Spleen (tissue), 11 donors: ENCODE results near the gene NKX6-2. TPM values are rescaled to one million over a fixed set of nuclear protein-coding genes. Genes with fewer than 3 reads are reported as not detected.

ENCODE experiments used
- DNase-seq: peaks from one replicate; pipeline ENCODE4 v3.0.0-alpha.2; 2020
- H3K27ac ChIP-seq, 8 donors: fragments of 200-600 bp; sonication (generic) in 7 of 8; 1 replicate in 4 of 8; 2 replicates in 4 of 8; pipeline versions ENCODE4 v1.5.0 to v1.8.0; 2016 to 2021; ENCODE audit warnings: inconsistent platforms in 4 of 8, mild to moderate bottlenecking in 4 of 8, moderate library complexity in 1 of 8
- H3K27me3 ChIP-seq, 7 donors: fragments of 200-600 bp; sonication (generic) in 6 of 7; replicated peaks in 1 of 7; 1 replicate in 4 of 7; 2 replicates in 3 of 7; pipeline versions ENCODE4 v1.5.0 to v1.8.0; 2016 to 2021; ENCODE audit warnings: inconsistent platforms in 3 of 7, mild to moderate bottlenecking in 1 of 7
- H3K36me3 ChIP-seq, 6 donors: fragments of 200-600 bp; sonication (generic) in 5 of 6; 1 replicate in 4 of 6; 2 replicates in 2 of 6; pipeline versions ENCODE4 v1.5.0 to v1.8.0; 2016 to 2021; ENCODE audit warnings: inconsistent platforms in 2 of 6
- H3K4me1 ChIP-seq, 6 donors: fragments of 200-600 bp; sonication (generic) in 5 of 6; 1 replicate in 3 of 6; 2 replicates in 3 of 6; pipeline versions ENCODE4 v1.5.0 to v1.8.0; 2016 to 2021; ENCODE audit warnings: inconsistent platforms in 3 of 6
- H3K4me3 ChIP-seq, 8 donors: fragments of 200-600 bp; sonication (generic) in 7 of 8; 1 replicate in 4 of 8; 2 replicates in 4 of 8; pipeline versions ENCODE4 v1.5.0 to v1.8.0; 2016 to 2021; ENCODE audit warnings: inconsistent platforms in 4 of 8, mild to moderate bottlenecking in 4 of 8, moderate library complexity in 2 of 8
- H3K9me3 ChIP-seq, 8 donors: fragments of 200-600 bp; sonication (generic) in 7 of 8; 1 replicate in 4 of 8; 2 replicates in 4 of 8; pipeline versions ENCODE4 v1.5.0 to v1.8.0; 2016 to 2021; ENCODE audit warnings: inconsistent platforms in 4 of 8
- POLR2A ChIP-seq, 3 donors: fragments of 450-650 bp; IDR thresholded peaks; one replicate each; pipeline ENCODE4 v1.5.1; 2017; ENCODE audit warnings: antibody characterized with exemption in 3 of 3, mild to moderate bottlenecking in 1 of 3
- POLR2AphosphoS5 ChIP-seq, 3 donors: sonication (generic); formaldehyde crosslinking; IDR thresholded peaks; one replicate each; pipeline ENCODE4 v1.5.1; 2017; ENCODE audit warnings: antibody characterized with exemption in 3 of 3
- WGBS, 5 donors: extraction: QIAGEN DNeasy Blood & Tissue Kit in 3 of 5; methylation state at CpG; one replicate each; pipeline versions ENCODE4 v1.1.5 to v1.1.7; 2013 to 2018; 5-methylcytosine and 5-hydroxymethylcytosine counted together
- intact Hi-C: fragments of 100-400 bp; cut with DNase I; formaldehyde crosslinking; loops from one replicate; pipeline ENCODE4 v1.15.0; 2023; ENCODE audit warnings: low total_unique reads
- polyA plus RNA-seq, 3 donors: library from polyadenylated mRNA; stranded (reverse); fragments of 200-250 nt; gene quantifications; one replicate each; pipeline ENCODE4 v1.2.1, GENCODE V29; 2013
- total RNA-seq, 7 donors: library from RNA; depleted of rRNA in 3 of 7; stranded (reverse); fragments of >200 nt in 3 of 7; fragmentation: NEBNext Ultra II Directional in 4 of 7; extraction: Animal tissue kit (Norgen Biotek cat#: 25700) in 4 of 7; gene quantifications; one replicate each; pipeline versions ENCODE4 v1.1.0 to v1.2.1, GENCODE V29; 2016 to 2021
- TF ChIP-seq, protein P1 (sequence below), 11 experiments: fragments of 200-600 bp in 7 of 11; fragments of 450-650 bp in 4 of 11; sonication (generic) in 4 of 11; IDR thresholded peaks in 8 of 11; conservative IDR thresholded peaks in 3 of 11; 1 replicate in 7 of 11; 2 replicates in 4 of 11; pipeline versions ENCODE4 v1.4.0 to v1.8.0; 2016 to 2021; ENCODE audit warnings: antibody characterized with exemption in 11 of 11, inconsistent platforms in 4 of 11, mild to moderate bottlenecking in 1 of 11
- donor health status: healthy with polysubstance abuse.
- donor health status: DM: no; HTN: no; CAD: no; lungs with moderate emphysema.
- donor health status: DM: no; HTN: no; CAD: no.
- donor health status: Bipolar disorder and iron deficiency.
- donor health status: healthy.
- donor health status: DM: no; HTN: no; CAD: no.
- donor health status: DM: yes; HTN: yes; CAD: no.

The NKX6-2 gene
- total and polyA plus RNA-seq, 10 donors: 0.03 to 0.08 TPM; not detected in 8

DNA sequence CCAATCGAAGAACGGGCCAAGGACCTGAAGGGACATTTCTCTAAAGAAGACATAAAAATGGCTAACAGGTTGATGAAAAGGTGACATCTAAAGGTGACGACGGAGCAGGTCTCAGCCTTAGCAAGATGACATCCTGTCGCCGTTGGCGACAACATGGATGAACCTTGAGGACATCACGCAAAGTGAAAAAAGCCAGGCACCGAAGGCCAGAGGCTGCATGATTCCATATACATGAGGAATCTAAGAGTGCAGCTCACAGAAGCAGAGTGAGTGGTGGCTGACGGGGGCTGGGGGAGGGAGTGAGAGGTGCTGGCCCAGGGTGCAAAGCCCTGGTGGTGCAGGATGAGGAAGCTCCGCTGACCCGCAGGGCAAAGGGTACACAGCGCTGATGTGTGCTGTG is 34.1 kb upstream of the NKX6-2 start:
- no peak for TF ChIP-seq POLR2A (IDR thresholded peaks at IDR 0.05)
- TF ChIP-seq POLR2AphosphoS5 (IDR thresholded peaks at IDR 0.05): no peak
- TF ChIP-seq, protein P1, sequence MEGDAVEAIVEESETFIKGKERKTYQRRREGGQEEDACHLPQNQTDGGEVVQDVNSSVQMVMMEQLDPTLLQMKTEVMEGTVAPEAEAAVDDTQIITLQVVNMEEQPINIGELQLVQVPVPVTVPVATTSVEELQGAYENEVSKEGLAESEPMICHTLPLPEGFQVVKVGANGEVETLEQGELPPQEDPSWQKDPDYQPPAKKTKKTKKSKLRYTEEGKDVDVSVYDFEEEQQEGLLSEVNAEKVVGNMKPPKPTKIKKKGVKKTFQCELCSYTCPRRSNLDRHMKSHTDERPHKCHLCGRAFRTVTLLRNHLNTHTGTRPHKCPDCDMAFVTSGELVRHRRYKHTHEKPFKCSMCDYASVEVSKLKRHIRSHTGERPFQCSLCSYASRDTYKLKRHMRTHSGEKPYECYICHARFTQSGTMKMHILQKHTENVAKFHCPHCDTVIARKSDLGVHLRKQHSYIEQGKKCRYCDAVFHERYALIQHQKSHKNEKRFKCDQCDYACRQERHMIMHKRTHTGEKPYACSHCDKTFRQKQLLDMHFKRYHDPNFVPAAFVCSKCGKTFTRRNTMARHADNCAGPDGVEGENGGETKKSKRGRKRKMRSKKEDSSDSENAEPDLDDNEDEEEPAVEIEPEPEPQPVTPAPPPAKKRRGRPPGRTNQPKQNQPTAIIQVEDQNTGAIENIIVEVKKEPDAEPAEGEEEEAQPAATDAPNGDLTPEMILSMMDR (IDR thresholded peaks at IDR 0.05 in 8 of 11, conservative IDR thresholded peaks at IDR 0.05 in 3 of 11): no peak
- Histone ChIP-seq H3K27me3 (peaks cover 0 to 31% (median 0%) of the 10 kb centered on the region in 7 donors), H3K27ac (no peak overlapping the region), H3K4me1 (no peaks in the 10 kb centered on the region), H3K36me3 (no peaks in the 10 kb centered on the region), H3K9me3 (peaks cover 0 to 4% (median 0%) of the 10 kb centered on the region in 8 donors), H3K4me3 (no peak overlapping the region)
- DNase-seq: peak; percentile 41
- 89 to 96% (median 92%) methylated on average over 13 of the region's 13 CpGs for WGBS, 5 donors
- intact Hi-C loops: no loop called here

DNA sequence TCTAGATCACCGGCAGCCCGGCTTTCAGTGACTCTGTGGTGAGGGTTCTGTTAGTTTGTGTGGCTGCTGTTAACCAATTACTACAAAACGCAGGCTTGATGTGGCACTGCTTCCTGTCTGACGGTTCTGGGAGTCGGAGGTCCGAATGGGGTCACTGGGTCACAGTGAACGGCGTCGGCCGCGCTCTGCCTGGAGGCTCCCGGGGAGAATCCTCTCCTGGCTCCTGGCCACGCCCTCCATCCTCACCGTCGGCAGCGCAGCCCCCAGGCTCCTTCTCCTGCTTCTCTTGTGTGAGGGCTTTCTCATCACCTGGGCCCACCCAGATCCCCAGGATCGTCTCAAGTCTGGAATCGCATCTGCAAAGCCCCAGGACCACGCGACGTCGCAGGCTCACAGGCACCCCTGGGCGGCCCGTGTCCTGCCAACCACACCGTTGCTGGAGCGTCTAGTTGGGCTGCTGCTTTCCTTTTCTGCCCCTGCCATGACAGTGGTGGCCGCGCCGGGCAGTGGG is 31.8 kb upstream of the NKX6-2 start:
- intact Hi-C loops: no loop called here
- TF ChIP-seq POLR2AphosphoS5 (IDR thresholded peaks at IDR 0.05): no peak
- TF ChIP-seq, protein P1 (IDR thresholded peaks at IDR 0.05 in 8 of 11, conservative IDR thresholded peaks at IDR 0.05 in 3 of 11): no peak
- TF ChIP-seq POLR2A (IDR thresholded peaks at IDR 0.05): no peak
- H3K4me3 ChIP-seq: no peak overlapping the region
- H3K4me1 ChIP-seq: no peaks in the 10 kb centered on the region
- H3K27me3 ChIP-seq: peaks cover 0 to 49% (median 0%) of the 10 kb centered on the region in 7 donors
- peaks cover 0 to 4% (median 0%) of the 10 kb centered on the region in 8 donors for H3K9me3 ChIP-seq
- no peak overlapping the region for H3K27ac ChIP-seq
- WGBS, 5 donors: 81 to 91% (median 83%) methylated on average over 14 to 29 of the region's 29 CpGs
- DNase-seq: peak; percentile 58
- H3K36me3 ChIP-seq: no peaks in the 10 kb centered on the region

DNA sequence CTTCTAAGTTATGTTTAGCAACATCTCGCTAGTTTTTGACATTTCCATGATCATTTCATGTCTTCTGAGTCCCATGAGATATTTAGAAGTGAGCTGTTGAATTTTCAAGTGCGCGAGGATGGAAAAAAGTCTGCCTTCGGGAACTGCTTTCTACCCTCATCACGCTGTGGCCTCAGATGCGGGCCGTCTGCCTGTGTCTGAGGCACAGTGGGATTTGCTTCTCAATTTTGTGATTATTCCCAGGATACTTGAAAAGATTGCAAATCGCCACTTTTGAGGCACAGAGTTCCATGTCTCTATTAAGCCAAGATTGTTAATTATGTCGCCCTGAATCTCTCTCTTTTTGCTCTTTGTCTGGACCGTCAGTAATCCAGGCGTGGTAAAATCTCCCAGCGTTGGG is 30.8 kb upstream of the NKX6-2 start:
- peak; percentile 9 for DNase-seq
- TF ChIP-seq POLR2A (IDR thresholded peaks at IDR 0.05) (no peak), POLR2AphosphoS5 (IDR thresholded peaks at IDR 0.05) (no peak)
- TF ChIP-seq, protein P1 (IDR thresholded peaks at IDR 0.05 in 8 of 11, conservative IDR thresholded peaks at IDR 0.05 in 3 of 11): no peak

DNA sequence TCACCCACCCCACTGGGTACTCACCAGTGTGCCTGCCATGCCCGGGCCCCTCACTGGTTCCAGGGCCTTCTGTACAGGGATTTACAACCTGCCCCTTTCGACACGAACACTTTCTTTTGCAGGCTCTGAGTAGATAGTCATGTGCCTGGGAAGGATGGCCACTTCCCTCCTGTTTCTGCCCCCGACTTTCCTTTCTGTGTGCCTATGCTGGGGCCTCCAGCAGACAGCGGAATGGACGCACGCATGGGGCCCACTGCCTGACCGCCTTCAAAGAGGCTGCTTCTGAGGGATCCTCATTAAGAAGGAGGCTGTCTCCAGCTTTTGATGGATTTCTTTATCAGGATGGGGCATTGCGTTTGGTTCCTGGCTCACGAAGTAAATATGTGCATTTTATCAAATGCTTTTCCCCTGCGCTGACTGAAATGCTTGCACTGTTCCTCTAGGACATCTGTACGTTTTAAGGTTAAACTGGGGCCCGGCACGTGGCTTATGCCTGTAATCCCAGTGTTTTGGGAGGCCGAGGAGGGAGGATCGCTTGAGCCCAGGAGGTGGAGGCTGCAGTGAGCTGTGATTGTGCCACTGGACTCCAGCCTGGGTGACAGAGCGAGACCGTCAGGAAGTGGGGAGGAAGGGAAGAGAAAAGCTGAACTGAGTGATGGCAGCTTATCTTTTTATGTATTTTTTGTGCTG is 29.4 kb upstream of the NKX6-2 start:
- TF ChIP-seq, protein P1 (IDR thresholded peaks at IDR 0.05 in 8 of 11, conservative IDR thresholded peaks at IDR 0.05 in 3 of 11): no peak
- no peak for TF ChIP-seq POLR2AphosphoS5 (IDR thresholded peaks at IDR 0.05)
- TF ChIP-seq POLR2A (IDR thresholded peaks at IDR 0.05): no peak
- Histone ChIP-seq H3K4me3 (no peak overlapping the region), H3K27me3 (peaks cover 0 to 74% (median 0%) of the 10 kb centered on the region in 7 donors), H3K36me3 (no peaks in the 10 kb centered on the region), H3K9me3 (peaks cover 0 to 4% (median 0%) of the 10 kb centered on the region in 8 donors), H3K4me1 (no peaks in the 10 kb centered on the region), H3K27ac (no peak overlapping the region)
- intact Hi-C loops: no loop called here
- WGBS, 5 donors: 65 to 74% (median 70%) methylated on average over 18 of the region's 18 CpGs
- DNase-seq: peak; percentile 57

More for the DNA sequence above, 30.8 kb upstream of the NKX6-2 start:
- H3K27ac ChIP-seq: no peak overlapping the region
- H3K4me1 ChIP-seq: no peaks in the 10 kb centered on the region
- no peaks in the 10 kb centered on the region for H3K36me3 ChIP-seq
- peaks cover 0 to 60% (median 0%) of the 10 kb centered on the region in 7 donors for H3K27me3 ChIP-seq
- no peak overlapping the region for H3K4me3 ChIP-seq
- H3K9me3 ChIP-seq: peaks cover 0 to 4% (median 0%) of the 10 kb centered on the region in 8 donors
- 82 to 89% (median 87%) methylated on average over 12 of the region's 12 CpGs for WGBS, 5 donors
- intact Hi-C loops: no loop called here
